Stimulated activated naive B cell treated with anti-CD40 and anti-IgM and Interleukin-4, amounts not matched to agents 10 μg/mL and 1 μg/mL and 100 μg/mL, for 72 hours (primary cell): Measurements from ENCODE around the gene SLC47A2.

Experiments
- ATAC-seq, 2 donors: fragments of 150-1000 bp; cut with Tn5 transposase; replicated peaks; 2 replicates each; pipeline ENCODE4 v1.10.0; 2021; ENCODE audit warnings: moderate library complexity in 1 of 2
- DNase-seq: peaks from one replicate; pipeline ENCODE4 v3.0.0; 2021
- H3K27ac Mint-ChIP-seq: one replicate; pipeline ENCODE4 v1.8.0; 2022; ENCODE audit warnings: mild to moderate bottlenecking, mixed read lengths
- H3K27me3 Mint-ChIP-seq, 2 donors: one replicate each; pipeline ENCODE4 v1.8.0; 2022; ENCODE audit warnings: mixed read lengths in 2 of 2
- H3K36me3 Mint-ChIP-seq, 2 donors: one replicate each; pipeline ENCODE4 v1.8.0; 2022; ENCODE audit warnings: mixed read lengths in 2 of 2, mild to moderate bottlenecking in 1 of 2
- H3K4me1 Mint-ChIP-seq, 2 donors: one replicate each; pipeline ENCODE4 v1.8.0; 2022; ENCODE audit warnings: mixed read lengths in 2 of 2, mild to moderate bottlenecking in 1 of 2
- H3K4me3 Mint-ChIP-seq, 2 donors: one replicate each; pipeline ENCODE4 v1.8.0; 2022; ENCODE audit warnings: mild to moderate bottlenecking in 2 of 2, mixed read lengths in 2 of 2, moderate library complexity in 1 of 2
- H3K9me3 Mint-ChIP-seq, 2 donors: one replicate each; pipeline ENCODE4 v1.8.0; 2022; ENCODE audit warnings: mixed read lengths in 2 of 2, mild to moderate bottlenecking in 1 of 2

SLC47A2 gene

DNA sequence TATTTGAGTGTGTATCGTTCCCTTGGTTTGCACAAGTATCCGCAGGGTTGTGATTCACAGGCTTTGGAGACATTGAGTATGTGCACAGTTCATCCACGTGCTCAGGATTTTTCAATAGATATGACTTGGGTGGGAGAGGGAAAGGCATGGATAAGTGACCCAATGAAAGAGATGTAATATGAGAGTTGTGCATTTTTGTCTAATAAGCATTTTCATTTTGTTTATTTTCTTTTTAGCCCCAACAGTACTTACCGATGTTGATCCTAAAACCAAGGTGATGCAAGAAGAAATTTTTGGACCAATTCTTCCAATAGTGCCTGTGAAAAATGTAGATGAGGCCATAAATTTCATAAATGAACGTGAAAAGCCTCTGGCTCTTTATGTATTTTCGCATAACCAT lies 53.3 kb downstream of the SLC47A2 start:
- Mint-ChIP-seq H3K4me1 (no peaks in the 10 kb centered on the region), H3K27ac (no peak overlapping the region), H3K27me3 (no peaks in the 10 kb centered on the region), H3K4me3 (no peak overlapping the region), H3K36me3 (peaks cover 20 to 33% of the 10 kb centered on the region in 2 donors), H3K9me3 (no peaks in the 10 kb centered on the region)
- no peak for DNase-seq
- no peak for ATAC-seq

DNA sequence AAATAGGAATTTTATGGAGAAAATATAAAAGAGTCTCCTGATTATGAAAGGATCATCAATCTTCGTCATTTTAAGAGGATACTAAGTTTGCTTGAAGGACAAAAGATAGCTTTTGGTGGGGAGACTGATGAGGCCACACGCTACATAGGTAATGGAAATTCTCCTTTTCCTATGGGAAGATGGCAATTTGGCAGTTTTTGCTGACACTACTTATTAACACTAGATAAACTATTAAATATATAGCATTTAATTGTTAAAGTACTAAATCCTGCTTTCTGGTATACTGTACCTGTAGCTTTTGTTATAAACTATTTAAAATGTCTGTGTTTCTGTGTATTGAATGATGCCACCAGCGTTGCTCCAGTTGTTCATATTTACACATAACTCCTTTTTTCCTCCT lies 55.3 kb downstream of the SLC47A2 start:
- Mint-ChIP-seq H3K9me3 (no peaks in the 10 kb centered on the region), H3K27ac (no peak overlapping the region), H3K4me1 (peaks cover 2 to 10% of the 10 kb centered on the region in 2 donors), H3K4me3 (no peak overlapping the region), H3K36me3 (peaks cover 25 to 41% of the 10 kb centered on the region in 2 donors), H3K27me3 (no peaks in the 10 kb centered on the region)
- ATAC-seq (no peak), DNase-seq (no peak)

DNA sequence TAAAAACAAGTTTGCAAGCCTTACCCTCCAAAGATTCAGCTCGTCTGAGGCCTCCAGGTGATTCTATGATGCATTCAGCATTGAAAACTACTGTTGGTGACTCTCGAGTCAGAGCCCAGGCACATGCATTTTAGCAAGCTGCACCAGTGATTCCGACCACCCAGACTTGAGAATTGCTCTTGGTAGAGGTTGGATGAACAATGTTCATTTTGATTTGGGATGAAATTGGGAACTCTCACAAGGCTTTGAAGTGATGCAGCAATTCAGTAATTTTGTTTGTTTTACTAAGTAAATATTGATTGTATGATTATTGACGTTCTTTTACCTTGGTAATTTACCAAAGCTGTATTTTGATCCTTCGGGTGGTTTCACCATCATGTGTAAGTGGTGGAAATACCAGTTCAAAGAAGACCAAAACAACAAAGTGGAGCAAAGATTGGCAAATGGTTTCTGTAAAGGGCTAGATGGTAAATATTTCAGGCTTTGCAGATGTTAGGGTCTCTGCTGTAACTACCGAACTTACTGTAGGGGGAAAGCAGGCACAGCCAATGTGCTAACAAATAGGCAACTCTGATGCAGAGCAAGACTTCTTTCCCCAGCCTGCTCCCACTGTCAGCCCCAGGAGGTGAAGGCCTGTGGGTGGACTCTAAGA lies 56.0 kb downstream of the SLC47A2 start:
- Mint-ChIP-seq H3K27ac (no peak overlapping the region), H3K36me3 (peaks cover 22 to 43% of the 10 kb centered on the region in 2 donors), H3K4me1 (peaks cover 7 to 17% of the 10 kb centered on the region in 2 donors), H3K4me3 (no peak overlapping the region), H3K27me3 (no peaks in the 10 kb centered on the region), H3K9me3 (no peaks in the 10 kb centered on the region)
- DNase-seq: no peak
- no peak for ATAC-seq

DNA sequence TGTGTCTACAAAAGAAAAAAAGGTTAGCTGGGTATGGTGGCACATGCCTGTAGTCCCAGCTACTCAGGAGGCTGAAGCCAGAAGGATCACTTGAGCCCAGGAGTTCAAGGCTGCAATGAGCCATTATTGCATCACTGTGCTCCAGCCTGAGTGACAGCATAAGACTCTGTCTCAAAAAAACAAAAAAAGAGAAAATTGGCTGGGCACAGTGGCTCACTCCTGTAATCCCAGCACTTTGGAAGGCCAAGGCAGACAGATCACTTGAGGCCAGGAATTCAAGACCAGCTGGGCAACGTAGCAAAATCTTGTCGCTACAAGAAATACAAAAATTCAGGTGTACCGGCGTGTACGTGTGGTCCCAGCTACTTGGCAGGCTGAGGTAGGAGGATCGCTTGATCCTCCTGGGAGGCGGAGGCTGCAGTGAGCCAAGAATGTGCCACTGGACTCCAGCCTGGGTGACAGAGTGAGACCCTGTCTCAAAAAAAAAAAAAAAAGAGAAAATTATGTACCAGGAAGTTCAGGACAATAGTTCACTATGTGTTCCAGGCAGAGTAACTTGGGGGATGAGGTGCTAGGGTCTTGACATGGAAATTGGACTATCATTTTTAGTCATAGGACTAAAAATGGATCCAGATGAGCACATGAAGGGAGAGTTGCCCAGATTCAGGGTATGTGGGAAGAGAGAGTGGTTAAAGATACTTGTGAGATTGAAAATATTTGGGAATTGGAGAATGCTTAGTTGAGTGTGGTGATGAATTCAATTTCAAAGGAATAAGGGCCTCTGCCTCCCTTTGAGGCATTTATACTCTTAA lies 56.8 kb downstream of the SLC47A2 start:
- ATAC-seq (no peak), DNase-seq (no peak)
- Mint-ChIP-seq H3K4me3 (no peak overlapping the region), H3K36me3 (peaks cover 25 to 46% of the 10 kb centered on the region in 2 donors), H3K4me1 (peaks cover 7 to 21% of the 10 kb centered on the region in 2 donors), H3K9me3 (no peaks in the 10 kb centered on the region), H3K27me3 (no peaks in the 10 kb centered on the region), H3K27ac (no peak overlapping the region)

DNA sequence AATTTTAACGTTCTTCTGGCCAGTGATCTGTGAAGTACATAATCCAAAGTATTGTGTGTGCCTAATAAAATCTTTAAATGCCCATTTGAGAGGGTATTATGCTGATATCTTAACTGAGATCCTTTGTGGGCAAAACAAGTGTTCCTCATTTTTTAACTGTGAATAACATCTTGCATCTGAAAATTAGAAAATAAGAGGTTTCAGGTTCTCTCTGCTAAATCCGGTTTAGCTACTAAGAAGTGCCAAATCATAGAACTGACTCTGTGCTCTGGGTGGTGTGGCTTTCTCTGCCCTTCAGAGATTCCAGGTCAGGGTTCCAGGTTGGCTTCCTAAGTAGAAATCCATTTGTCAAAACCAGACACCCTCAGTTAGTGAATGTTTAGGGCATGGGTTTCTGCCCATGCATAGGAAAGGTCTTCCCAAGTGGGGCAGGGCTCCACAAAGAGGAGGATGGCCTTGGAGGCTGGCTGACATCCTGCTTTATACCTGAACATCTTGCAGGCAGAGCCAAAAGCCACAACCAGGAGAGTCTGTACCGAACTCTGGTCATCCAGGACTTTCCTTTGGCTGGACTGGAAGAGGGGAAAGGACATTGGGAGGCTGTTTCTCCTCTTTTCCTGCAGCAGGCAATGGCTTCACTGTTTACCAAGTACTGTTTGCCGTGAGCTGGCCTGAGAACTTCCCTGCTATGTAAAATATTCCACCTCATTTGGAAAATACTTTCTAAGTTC lies 59.4 kb downstream of the SLC47A2 start:
- Mint-ChIP-seq H3K9me3 (no peaks in the 10 kb centered on the region), H3K4me1 (peaks cover 8 to 21% of the 10 kb centered on the region in 2 donors), H3K36me3 (peaks cover 31 to 43% of the 10 kb centered on the region in 2 donors), H3K4me3 (peak overlapping the region in 1 of 2 donors; percentile 7), H3K27me3 (no peaks in the 10 kb centered on the region), H3K27ac (no peak overlapping the region)
- ATAC-seq (peak; percentile 27 to 38), DNase-seq (no peak)

DNA sequence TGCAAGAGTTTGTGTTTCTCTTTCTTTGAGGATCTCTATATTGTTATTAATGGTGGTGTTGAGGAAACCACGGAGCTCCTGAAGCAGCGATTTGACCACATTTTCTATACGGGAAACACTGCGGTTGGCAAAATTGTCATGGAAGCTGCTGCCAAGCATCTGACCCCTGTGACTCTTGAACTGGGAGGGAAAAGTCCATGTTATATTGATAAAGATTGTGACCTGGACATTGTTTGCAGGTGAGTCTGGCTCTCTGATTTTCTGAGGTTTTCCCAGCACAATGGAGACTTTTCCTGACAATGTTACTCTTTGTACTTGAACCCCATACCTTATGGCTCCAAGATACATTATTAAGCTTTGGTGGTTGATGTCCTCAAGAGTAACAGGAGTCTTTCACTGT lies 60.0 kb downstream of the SLC47A2 start:
- Mint-ChIP-seq H3K27me3 (no peaks in the 10 kb centered on the region), H3K27ac (no peak overlapping the region), H3K4me1 (peaks cover 10 to 21% of the 10 kb centered on the region in 2 donors), H3K36me3 (peaks cover 31 to 44% of the 10 kb centered on the region in 2 donors), H3K4me3 (peak overlapping the region in 1 of 2 donors; percentile 5), H3K9me3 (no peaks in the 10 kb centered on the region)
- no peak for ATAC-seq
- no peak for DNase-seq

DNA sequence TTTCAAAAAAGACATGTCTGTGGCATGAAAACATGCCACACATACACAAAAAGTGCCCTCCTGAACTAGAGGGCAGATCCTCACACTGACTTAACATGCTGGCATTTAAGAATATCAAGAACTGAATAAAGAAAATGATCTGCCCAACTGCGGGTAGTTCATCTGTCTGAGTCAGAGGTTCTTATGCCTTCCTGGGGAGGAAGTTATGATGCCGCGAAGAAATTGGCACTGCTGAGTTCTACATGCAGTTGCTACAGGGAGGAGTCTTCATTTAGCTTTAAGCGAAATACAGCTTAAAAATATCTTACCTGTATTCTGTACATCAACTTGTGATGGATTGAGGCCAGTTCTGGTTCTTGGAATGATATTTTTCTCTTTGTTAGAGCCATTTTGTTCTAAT lies 61.5 kb downstream of the SLC47A2 start:
- ATAC-seq (no peak), DNase-seq (no peak)
- no peak overlapping the region for H3K4me3 Mint-ChIP-seq
- H3K36me3 Mint-ChIP-seq: peaks cover 28 to 44% of the 10 kb centered on the region in 2 donors
- H3K4me1 Mint-ChIP-seq: peaks cover 10 to 30% of the 10 kb centered on the region in 2 donors
- no peaks in the 10 kb centered on the region for H3K27me3 Mint-ChIP-seq
- H3K9me3 Mint-ChIP-seq: no peaks in the 10 kb centered on the region
- no peak overlapping the region for H3K27ac Mint-ChIP-seq

DNA sequence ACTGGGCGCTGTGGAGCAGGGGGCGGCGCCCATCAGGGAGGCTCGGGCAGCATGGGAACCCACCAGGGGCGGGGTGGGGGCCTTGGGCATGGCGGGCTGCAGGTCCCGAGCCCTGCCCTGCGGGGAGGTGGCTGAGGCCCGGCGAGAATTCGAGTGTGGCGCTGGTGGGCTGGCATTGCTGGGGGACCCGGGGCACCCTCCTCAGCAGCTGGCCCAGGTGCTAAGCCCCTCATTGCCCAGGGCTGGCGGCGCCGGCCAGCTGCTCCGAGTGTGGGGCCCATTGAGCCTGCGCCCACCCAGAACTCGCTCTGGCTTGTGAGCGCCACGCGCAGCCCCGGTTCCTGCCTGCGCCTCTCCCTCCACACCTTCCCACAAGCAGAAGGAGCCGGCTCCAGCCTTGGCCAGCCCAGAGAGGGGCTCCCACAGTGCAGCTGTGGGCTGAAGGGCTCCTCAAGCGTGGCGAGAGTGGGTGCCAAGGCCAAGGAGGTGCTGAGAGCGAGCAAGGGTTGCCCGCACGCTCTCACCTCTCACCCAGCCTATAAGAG lies 62.0 kb downstream of the SLC47A2 start:
- no peak for DNase-seq
- Mint-ChIP-seq H3K36me3 (peaks cover 28 to 44% of the 10 kb centered on the region in 2 donors), H3K27ac (no peak overlapping the region)

DNA sequence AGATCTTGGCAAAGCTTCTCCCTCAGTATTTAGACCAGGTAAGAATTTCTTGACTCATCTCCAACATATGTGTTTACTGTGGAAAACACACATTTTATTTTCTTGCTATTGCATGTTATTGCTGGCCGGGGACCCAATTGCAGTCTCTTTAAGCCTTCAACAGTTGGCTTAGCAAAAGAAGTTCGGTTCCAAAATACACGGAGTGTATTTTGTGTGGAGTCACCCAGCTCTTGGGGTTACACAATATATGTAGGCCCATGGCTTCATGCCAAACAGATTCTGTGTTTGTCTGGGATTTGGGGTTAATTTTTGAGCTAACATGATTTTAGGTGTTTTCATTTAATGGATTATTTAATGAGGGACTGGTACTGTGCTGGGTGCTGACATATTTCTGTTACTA lies 63.8 kb downstream of the SLC47A2 start:
- peaks cover 21 to 45% of the 10 kb centered on the region in 2 donors for H3K4me1 Mint-ChIP-seq
- no peak overlapping the region for H3K4me3 Mint-ChIP-seq
- DNase-seq (no peak), ATAC-seq (no peak)
- H3K27me3 Mint-ChIP-seq: no peaks in the 10 kb centered on the region
- H3K27ac Mint-ChIP-seq: no peak overlapping the region
- peaks cover 20 to 36% of the 10 kb centered on the region in 2 donors for H3K36me3 Mint-ChIP-seq
- H3K9me3 Mint-ChIP-seq: no peaks in the 10 kb centered on the region

More for the DNA sequence above, 62.0 kb downstream of the SLC47A2 start:
- peaks cover 14 to 35% of the 10 kb centered on the region in 2 donors for H3K4me1 Mint-ChIP-seq
- no peak overlapping the region for H3K4me3 Mint-ChIP-seq
- H3K9me3 Mint-ChIP-seq: no peaks in the 10 kb centered on the region
- no peak for ATAC-seq
- no peaks in the 10 kb centered on the region for H3K27me3 Mint-ChIP-seq

DNA sequence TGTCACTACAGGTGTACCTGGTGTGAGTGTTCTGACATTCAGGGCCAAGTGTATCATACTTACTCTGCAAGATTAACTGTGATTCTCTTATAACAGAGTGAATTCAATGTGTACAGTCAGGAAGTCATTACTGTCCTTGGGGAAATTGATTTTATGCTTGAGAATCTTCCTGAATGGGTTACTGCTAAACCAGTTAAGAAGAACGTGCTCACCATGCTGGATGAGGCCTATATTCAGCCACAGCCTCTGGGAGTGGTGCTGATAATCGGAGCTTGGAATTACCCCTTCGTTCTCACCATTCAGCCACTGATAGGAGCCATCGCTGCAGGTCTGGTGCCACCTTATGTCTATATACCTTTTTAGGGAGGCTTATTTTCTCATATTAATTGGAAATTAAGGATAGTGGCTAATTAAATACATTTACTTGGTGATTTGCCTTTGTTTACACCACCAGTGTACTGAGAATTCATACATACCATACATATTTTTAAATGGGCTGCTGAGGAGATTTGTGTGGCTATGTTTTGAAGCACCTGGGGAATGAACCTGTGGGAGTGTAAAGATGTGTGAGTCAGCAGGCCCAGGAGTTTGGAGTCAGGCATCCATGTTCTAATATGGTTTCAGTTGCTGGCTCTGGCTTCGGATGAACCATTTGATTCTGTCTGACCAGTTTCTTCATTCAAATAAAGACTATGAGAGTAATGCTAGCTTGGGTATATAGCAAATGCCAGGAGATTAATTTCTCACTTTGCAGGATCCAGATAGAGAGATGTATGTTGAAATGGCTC lies 64.7 kb downstream of the SLC47A2 start:
- Mint-ChIP-seq H3K4me1 (peaks cover 27 to 49% of the 10 kb centered on the region in 2 donors), H3K4me3 (no peak overlapping the region), H3K27ac (no peak overlapping the region), H3K9me3 (no peaks in the 10 kb centered on the region), H3K36me3 (peaks cover 20 to 36% of the 10 kb centered on the region in 2 donors), H3K27me3 (no peaks in the 10 kb centered on the region)
- no peak for ATAC-seq
- DNase-seq: no peak

DNA sequence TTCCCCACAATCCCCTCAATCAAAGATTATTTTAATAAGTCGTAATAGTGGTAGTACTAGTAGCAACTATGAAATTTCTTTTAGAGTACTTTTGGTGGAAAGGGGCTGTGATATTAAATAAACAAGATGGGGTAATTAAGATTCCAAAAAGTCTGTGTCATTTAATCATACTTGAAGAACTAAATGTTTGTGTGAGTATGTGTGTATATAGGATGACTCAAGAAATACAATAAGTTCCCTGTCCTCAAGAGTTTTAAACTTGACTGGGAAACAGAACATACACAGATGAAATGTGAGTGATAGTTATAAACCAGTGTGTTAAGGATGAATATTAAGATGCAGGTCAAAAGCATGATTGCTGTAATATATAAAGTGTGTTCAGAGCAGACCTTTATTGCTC lies 65.6 kb downstream of the SLC47A2 start:
- no peak for DNase-seq
- Mint-ChIP-seq H3K27me3 (peaks cover 0 to 2% of the 10 kb centered on the region in 2 donors), H3K36me3 (peaks cover 20 to 30% of the 10 kb centered on the region in 2 donors), H3K4me1 (peaks cover 25 to 49% of the 10 kb centered on the region in 2 donors), H3K9me3 (no peaks in the 10 kb centered on the region), H3K4me3 (no peak overlapping the region), H3K27ac (peak overlapping the region; percentile 9)
- no peak for ATAC-seq

DNA sequence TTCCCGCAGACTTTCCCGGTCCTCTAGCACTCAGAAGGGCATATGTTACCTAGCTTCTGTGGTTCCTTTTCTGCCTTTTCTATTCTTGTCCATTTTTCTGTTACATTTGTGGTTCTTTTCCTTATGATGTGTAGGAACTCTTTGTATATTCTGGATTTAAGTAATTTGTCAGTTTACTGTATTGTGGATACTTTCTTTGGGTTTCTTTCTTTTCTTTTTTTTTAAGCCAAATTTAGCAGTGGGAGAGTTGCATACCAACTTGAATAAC lies 67.2 kb downstream of the SLC47A2 start:
- no peaks in the 10 kb centered on the region for H3K9me3 Mint-ChIP-seq
- H3K4me3 Mint-ChIP-seq: peak overlapping the region; percentile 93 to 97
- H3K27me3 Mint-ChIP-seq: peaks cover 0 to 4% of the 10 kb centered on the region in 2 donors
- DNase-seq (no peak), ATAC-seq (no peak)
- peak overlapping the region; percentile 48 for H3K27ac Mint-ChIP-seq
- H3K4me1 Mint-ChIP-seq: peaks cover 22 to 42% of the 10 kb centered on the region in 2 donors
- H3K36me3 Mint-ChIP-seq: peaks cover 12 to 16% of the 10 kb centered on the region in 2 donors

DNA sequence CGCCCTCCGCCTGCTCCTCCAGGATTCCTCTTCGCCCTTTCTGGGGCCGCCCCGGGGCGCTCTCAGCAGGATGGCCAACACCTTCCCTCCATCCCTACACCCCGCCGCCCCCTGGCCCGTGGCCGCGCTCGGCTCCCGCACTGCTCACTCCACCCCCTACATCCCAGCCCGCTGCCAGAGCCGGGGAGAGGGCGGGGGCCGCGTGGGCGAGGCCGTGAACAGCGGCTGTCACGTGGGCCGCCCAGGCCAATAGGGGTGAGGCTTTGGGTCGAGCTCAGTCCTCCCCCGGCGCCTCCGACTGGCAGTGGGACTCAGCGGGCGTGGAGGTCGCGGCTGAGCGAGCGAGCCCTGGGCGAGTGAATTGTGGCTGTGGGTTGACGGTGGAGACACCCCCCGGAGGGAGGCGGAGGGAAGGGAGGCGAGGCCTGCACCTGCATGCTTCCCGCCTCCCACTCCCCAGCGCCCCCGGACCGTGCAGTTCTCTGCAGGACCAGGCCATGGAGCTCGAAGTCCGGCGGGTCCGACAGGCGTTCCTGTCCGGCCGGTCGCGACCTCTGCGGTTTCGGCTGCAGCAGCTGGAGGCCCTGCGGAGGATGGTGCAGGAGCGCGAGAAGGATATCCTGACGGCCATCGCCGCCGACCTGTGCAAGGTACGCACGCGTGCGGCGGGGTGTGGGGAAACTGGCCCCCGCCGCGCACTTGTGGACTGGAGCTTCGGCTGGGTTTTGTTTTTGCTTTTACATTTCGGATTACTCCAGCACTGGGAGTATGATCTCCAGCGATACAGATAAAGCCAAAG lies 67.7 kb downstream of the SLC47A2 start, which contains the start of gene ALDH3A2:
ALDH3A2 (plus strand) TSS at position 277 of the 799 bp plus-strand sequence; CDS start at position 498, 221 bp downstream.
- Mint-ChIP-seq H3K36me3 (peaks cover 7 to 12% of the 10 kb centered on the region in 2 donors), H3K27ac (peak within 1 kb of the TSS; percentile 99), H3K9me3 (no peaks in the 10 kb centered on the region), H3K27me3 (peaks cover 0 to 4% of the 10 kb centered on the region in 2 donors), H3K4me1 (peaks cover 22 to 42% of the 10 kb centered on the region in 2 donors), H3K4me3 (peak within 1 kb of the TSS; percentile 93 to 97)
- DNase-seq: peak; percentile 95
- peak; percentile 92 to 95 for ATAC-seq
